ENCODE data around the gene EGF.
"Not testable (repeated sequence)": the region's sequence is repeated elsewhere in the genome, so short reads cannot be mapped to it uniquely, and the experiment has no call there.

Gene EGF

DNA sequence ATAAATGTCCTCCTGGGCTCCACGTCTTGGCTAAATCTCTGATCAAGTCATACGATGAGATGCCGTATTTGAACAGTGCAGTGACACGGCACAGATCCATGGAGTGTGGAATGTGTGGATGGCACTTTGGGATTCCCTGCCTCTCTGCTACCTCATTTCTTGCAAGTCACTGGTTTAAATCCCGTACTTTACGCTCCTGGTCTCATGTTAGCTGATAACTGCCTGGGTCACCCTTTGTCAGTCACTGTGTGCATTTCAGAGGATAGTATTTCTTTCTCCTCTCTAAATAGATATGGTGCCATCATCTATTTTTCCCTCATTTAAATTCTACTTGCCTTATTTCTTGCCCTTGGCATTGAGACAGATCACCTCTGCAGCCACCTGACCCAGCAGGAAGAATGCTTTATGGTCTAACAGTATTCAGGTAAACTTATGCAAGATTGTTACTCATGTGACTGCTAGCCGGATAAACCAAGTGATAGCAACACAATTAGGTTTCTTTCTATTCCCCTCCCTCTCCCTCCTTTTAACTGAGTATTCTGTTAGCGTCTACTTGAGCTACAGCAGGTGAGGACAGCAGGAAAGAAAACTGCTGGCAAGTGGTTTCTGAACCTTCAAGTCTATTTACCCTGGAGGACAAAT, 2.8 kb downstream of the EGF start:
- DNase-seq: no peak

DNA sequence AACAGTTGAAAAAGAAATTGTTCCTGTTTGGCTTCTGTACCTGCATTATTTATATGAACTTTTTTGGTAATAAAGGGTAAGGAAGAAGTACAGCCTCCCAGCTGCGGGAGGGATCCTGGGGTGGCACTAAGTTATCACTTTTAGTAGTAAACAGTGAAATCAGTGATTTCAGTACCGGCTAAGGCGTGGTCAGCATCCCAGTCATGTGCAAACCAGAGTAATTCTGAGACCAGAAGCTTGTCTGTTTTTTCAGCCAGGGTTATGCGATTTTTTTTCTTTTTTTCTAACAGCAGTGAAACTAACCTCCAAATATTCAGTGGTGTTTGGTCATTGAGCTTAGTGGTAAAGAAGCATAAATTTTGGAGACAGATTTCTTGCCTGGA, 3.3 kb downstream of the EGF start:
- no peak for DNase-seq

DNA sequence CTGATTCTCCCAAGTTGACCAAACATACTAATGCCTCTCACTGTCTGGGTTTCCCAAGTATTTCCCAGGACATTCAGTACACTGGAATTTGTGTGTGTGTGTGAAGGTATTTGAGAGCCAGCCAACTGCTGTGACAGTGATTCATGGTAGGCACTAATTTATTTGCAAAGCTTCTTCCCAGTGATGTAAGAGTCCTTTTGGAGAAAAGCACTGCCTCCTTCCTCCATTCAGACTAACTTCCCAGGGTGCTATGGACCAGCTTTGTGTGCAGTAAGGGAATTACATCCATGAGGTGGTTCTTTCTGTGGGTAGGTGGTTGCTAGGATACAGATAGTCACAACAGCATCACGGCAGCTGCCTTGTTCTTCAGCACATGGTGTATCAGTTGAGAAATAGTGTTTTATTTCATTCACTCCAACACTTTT, 8.7 kb downstream of the EGF start:
- no peak for DNase-seq

DNA sequence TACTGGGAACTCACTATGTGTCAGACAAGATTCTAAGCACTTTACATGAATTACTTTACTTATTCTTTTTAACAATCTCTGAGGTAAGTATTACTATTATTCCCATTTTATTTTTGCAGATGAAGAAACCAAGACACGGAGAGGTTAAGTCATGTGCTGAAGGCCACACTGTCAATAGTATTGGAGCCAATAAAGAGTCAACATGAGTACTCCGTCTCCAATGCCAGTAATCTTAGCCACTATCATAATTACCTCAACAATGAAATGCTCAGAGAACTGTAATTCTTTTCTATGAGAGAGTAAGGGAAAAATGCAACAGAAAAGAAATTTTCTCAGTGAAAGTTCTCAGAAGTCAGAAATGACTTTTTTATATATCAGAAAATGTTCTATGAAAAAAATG, 12.7 kb downstream of the EGF start:
- no peak for DNase-seq

DNA sequence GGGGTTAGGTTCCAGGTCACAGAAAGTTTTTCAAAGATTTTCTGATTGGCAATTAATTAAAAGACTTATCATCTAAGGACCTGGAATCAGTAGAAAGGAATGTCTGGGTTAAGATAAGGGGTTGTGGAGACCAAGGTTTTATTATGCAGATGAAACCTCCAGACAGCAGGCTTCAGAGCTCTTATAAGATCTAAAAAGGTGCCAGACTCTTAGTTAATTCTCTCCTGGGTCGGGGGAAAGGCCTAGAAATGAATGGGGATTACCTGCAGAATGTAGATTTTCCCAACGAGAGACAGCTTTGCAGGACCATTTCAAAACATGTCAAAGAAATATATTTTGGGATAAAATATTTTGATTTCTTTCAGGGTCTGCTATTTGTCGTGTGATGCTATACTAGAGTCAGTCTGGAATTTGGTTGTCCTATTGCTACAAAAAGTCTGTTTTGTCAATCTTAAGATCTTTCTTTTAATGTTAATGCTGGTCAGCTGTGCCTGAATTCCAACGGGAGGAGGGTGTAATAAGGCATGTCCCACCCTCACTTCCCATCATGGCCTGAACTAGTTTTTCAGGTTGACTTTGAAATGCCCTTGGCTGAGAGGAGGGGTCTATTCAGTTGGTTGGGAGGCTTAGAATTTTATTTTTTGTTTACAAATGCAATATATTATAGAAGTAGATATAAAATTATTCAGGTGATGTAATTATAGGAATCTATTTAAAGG, 15.8 kb downstream of the EGF start:
- no peak for DNase-seq

DNA sequence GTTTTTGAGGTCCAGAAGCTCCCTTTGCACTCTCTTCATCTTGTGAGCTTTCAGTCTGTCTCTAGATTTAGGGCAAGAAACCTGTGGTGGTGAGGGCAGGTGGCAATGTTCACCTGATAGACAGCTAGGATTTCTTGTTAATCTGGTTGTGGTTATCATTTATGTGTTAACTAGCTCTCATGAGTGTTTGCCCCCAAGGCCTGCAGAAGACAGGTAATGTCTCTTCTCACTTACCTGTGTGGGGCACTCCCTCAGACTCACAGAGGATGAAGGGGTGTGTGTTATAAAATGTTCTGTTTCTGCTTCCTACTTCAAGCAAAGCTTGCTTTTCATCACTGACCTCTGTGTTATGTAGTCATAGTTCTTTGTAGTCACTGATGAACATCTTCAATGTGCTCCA, 17.8 kb downstream of the EGF start:
- no peak for DNase-seq

DNA sequence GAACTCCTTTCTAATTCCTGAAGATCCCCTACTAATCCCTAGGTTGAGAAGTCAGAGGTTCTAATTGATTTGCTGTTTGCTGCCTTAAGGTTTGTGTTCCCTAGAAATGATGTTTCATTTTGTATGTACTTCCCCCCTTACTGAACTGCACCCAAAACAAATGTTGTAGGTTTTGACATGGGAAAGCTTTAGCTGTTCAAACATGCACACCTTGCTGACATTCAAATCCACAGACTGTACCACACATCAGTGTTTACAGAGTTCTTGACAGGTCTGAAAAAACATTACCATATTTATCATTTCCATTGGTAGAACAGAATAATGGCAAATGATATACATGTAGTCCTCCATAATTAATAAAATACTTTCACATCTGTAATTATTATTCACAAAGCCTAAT, 18.2 kb downstream of the EGF start:
- DNase-seq: no peak

DNA sequence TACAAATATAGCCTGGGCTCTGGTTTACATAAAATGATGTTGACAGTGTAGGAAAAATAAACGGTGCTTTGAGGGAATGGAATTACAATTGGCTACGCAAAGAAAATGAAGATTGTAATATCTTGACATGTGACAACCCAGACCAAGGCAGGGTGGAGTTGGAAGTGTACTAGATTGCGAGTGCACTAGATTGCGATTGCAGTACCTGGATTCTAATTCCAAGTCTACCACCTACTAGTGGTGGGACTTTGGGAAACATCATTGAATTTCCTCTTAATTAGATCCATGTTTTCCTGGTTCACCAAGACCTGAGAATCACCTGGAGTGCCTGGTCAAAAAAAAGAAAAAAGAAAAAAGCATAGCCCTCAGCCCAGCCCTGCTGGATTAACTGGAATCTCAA, 18.6 kb downstream of the EGF start:
- no peak for DNase-seq

DNA sequence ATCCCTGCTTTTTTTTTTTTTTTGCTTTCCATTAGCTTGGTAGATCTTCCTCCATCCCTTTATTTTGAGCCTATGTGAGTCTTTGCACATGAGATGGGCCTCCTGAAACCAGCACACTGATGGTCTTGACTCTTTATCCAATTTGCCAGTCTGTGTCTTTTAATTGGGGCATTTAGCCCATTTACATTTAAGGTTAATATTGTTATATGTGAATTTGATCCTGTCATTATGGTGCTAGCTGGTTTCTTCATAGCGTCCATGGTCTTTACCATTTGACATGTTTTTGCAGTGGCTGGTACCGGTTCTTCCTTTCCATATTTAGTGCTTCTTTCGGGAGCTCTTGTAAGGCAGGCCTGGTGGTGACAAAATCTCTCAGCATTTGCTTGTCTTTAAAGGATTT, 24.7 kb downstream of the EGF start:
- not testable (repeated sequence) for DNase-seq

DNA sequence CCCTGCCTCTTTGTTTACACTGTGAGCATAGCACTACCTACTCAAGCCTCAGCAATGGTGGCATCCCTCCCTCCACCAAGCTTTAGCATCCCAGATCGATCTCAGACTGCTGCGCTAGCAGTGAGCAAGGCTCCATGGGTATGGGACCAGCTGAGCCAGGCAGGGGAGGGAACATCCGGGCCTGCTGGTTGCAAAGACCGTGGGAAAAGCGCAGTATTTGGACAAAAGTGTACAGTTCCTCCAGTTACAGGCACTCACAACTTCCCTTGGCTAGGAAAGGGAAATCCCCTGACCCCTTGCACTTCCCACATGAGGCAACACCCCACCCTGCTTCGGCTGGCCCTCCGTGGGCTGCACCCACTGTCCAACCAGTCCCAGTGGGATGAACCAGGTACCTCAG, 26.5 kb downstream of the EGF start:
- no peak for DNase-seq

DNA sequence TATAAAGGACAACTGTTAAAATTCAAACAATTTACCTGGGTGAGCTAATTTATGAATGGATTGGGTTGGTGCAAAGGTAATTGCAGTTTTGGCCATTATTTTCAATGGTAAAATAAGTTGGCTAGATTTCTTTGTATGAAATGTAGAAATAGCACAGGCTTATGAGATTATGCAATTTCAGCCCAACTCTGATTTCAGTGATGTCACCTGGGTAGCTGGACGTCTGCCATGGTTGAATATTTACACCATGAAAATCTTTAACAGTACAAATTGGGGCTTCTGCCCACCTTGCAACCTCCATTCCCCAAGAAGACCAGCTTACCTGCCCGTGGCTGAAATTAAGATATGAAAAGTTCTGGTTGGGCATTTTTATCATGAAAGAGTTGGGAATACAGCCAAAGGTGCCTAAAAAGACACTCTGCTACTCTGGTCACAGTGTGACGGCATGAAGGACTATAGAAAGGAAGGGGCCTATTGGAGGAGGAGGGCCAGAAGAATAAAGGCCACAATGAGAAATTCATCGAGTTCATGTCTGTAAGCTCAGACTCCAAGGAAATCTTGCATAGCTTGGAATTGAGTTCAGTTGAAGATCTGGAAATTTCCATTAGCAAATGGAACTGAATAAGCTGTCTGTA, 29.7 kb downstream of the EGF start:
- no peak for DNase-seq

DNA sequence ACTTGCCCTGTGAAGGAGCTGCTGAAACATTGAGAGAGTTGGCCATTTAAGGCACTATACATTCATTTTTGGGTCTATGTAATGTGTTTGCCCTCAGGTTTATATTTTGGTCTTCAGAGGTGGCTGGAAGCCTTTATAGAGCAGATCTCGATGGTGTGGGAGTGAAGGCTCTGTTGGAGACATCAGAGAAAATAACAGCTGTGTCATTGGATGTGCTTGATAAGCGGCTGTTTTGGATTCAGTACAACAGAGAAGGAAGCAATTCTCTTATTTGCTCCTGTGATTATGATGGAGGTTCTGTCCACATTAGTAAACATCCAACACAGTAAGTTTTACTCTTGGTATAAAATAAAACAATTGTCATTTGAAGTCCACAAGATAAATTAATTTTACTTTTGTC, 31.1 kb downstream of the EGF start:
- DNase-seq: no peak

DNA sequence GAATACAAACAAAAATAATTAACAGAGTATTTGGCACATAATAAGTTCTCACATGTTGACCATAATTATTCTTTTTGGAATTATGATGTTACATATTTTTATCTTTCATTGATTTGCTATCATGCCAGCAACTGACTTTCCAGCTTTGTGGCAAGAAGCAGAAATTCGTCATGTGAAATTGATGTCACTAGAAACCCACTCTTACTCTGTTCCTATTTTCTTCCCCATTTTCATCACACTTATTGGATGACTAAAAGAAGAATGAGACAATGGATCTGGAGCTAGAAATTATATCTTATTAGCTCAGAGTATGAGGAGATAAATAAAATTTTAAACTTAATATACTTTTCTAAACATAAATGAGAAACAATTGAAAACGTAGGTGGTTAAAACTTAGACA, 31.9 kb downstream of the EGF start:
- DNase-seq: no peak

DNA sequence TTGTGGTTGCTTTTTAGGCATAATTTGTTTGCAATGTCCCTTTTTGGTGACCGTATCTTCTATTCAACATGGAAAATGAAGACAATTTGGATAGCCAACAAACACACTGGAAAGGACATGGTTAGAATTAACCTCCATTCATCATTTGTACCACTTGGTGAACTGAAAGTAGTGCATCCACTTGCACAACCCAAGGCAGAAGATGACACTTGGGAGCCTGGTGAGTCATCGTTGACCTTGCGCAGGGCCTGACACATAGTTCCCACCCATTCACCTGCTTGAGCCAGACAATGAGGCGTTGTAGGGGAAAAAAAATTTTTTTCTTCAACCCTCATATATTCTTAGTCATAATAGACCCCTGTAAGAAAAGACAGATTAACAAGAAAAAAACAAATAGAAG, 32.4 kb downstream of the EGF start:
- DNase-seq: no peak

DNA sequence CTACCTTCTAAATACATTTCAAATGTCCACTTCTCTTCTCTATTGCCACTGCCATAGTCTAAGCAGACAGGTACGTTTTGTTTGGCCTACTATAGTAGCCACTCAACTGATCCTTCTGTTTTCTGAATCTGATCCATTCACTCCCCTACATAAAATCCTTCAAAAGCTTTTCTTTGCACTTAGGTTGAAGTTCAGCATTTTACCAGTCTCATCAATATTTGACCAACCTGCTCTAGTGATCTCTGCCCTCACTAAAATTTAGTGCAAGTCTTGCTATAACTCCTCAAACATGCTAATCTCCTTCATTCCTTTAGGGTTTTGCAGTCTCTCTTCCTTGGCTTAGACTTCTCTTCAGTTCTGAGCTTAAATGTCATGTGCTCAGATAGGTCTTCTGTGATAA, 33.4 kb downstream of the EGF start:
- DNase-seq: no peak

DNA sequence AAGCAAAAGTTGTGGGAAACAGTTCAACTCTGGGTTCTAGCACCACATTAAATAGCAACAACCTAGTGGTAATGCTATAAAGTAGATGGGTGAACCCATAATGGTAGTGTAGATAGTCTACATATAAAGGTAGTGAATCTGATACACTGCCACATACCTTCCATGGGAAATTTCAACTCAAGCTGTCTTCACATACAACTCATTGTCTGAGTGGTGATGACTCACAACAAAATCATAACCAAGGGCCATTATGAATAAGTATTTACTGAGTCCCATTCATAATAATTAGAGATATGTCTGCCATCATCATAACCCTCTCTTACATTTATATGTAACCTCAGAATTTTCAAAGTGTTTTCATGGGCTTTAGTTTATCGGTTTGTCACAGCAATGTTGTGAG, 34.8 kb downstream of the EGF start:
- no peak for DNase-seq

DNA sequence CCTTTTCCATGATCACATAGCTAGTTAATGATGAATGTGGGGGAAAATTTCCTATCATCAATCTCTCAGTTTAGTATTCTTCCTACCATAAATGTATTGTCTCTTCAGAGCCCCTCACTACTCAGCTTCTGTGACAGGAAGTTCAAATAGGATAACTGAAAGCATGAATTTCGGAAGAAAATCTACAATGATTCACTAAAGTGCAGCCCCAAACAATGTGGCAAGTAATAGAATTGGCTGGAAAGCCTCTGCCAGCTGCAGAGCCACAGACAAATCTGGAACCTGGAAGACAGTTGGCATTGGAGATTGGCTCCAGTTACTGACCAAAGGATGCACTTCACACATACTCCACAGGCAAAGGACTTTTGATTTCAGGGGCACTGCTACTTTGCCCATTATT, 35.2 kb downstream of the EGF start:
- no peak for DNase-seq

DNA sequence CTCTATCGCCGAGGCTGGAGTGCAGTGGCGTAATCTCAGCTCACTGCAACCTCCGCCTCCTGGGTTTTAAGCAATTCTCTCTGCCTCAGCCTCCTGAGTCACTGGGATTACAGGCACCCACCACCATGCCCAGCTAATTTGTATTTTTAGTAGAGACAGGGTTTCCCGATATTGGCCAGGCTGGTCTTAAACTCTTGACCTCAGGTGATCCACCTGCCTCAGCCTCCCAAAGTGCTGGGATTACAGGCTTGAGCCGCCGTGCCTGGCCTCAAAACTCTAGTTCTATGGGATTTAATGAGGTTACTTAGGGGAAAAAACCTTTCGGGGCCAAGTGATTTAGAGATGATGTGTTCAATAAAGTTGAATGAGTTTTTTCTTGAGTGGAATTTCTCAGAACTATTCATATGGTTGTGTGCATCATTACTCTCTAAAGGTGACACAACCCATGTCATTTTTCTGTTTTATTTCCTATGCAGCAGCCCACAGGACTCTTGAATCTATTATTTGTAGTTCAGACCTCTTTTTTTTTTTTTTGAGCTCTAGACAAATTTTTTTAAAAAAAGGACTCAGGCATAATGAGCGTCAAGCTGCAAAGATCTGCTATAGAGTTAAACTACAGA, 36.5 kb downstream of the EGF start:
- DNase-seq: not testable (repeated sequence)

DNA sequence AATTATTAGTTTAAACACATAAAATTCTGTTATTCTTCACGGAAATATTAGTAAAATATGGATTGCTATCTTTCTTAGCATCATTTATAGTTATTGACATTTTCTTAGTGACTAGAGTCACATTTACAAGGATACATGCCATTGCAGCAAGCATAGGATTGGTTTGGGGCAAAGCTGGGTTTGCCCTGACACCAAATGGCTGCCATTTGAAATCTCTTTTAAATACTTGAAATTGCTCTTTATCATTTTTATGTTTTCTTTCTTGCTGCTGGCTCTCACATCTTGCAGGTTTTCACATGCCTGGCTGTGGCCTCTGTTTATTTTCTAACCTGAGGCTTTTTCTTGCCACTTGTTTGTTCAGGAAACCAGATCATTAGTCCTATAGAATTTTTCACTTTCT, 39.9 kb downstream of the EGF start:
- no peak for DNase-seq

DNA sequence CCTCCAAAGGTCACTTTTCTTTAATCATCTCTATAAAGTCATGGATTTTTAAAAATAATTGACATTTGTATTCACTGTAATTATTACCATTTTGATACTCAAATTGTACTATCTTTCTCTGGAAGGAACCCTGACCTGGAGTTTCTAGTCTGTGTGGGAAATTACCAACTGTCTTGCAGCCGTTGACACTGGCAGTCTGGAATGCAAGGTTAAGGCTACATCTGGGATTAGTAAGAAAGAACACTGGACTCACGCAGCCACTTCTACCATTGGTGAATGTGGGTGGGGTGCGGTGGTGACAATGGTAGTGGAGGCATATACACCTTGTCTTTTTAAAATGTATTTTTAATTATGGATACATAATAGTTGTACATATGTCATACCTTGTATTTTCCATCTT, 40.9 kb downstream of the EGF start:
- DNase-seq: no peak

DNA sequence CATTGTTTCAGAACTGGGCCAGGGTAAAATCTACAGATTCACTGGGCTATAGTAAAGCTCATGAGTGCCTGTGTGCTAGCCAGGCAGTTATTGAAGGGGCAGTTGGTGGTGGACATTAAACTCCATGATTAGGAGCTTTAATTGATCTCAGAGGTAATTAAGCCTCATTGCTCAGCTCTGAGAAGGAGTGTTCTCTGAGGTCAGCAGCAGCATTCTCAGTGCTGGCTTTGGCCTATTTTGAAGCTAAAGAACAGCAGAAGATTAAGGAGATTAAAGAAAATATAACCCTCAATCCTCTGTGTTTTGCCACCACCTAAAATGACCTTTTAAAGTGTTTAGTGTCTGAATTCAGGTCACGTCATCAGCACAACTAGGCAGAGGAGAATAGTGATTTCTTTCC, 42.5 kb downstream of the EGF start:
- DNase-seq: no peak

DNA sequence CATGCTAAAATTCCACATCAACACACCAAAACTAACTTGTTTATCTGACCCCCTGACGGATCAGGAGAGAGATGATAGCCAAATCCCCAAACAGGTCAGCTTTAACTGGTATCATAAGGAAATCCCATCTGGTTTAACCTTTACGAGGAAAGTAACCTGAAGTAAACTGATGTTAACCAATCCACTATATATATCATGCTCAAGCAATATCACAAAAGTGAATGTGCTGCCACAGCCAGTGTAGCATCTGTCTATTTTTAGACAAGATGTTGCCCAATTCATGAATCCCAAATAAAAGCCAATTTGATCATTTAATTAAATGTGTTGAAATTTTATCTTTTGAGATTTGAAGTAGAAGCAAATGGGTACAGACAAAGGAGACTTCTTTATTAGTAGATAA, 44.5 kb downstream of the EGF start:
- no peak for DNase-seq

DNA sequence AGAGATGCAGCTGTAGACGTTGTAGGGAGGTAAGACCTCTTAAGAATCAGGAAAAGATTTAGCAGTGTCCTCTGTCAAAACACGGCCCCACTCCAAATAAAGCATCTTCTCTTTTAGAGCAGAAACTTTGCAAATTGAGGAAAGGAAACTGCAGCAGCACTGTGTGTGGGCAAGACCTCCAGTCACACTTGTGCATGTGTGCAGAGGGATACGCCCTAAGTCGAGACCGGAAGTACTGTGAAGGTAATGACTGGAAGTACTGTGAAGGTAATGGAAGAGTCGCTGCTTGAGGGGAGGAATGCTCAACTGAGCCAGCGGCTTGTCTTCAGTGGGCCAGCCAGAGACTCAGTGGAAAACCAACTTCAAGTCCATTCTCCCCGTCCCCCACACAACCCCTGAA, 46.5 kb downstream of the EGF start:
- DNase-seq: no peak

DNA sequence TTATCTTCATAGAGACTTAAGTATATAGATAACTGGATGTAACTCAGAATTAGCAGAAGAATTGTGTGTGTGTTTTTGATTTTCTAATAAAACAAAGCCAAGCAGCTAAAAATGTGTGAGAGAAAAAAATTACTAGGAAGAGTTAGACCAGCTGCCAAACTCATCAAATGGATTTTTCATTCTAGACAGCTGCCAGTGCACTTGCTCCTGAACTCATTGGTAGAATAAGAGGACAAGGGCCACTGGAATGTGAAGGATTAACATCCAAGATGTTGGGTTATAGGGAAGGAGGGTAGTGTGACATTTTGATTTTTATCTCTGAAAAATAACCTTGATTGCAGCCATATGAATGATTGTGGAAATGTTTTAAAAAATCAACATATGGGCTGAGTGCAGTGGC, 49.7 kb downstream of the EGF start:
- DNase-seq: no peak
